Activated CD4-positive, alpha-beta T cell treated with anti-CD3 and anti-CD28 coated beads, Interleukin-2, amount 10 ng/mL, durations not matched to agents 7 days and 5 days (primary cell): ENCODE results near the gene MRAP2. TPM values are rescaled to one million over a fixed set of nuclear protein-coding genes. Genes with fewer than 3 reads are reported as not detected.
"Not testable (repeated sequence)": the region's sequence is repeated elsewhere in the genome, so short reads cannot be mapped to it uniquely, and the experiment has no call there.

Source experiments
- CTCF ChIA-PET: fragments of 350-600 bp; sonication (Branson Sonifier 250); formaldehyde crosslinking; loops from one replicate; lab custom pipeline; 2021; ENCODE audit warnings: antibody characterized with exemption; lab: Charles Lee
- POLR2A ChIA-PET: fragments of 350-600 bp; sonication (Branson Sonifier 250); formaldehyde crosslinking; loops from one replicate; lab custom pipeline; 2021; ENCODE audit warnings: antibody characterized with exemption; lab: Charles Lee
- DNase-seq: peaks from one replicate; pipeline ENCODE4 v3.0.0-alpha.2; 2020
- H3K27ac Mint-ChIP-seq: one replicate; pipeline ENCODE4 v1.8.0; 2021; ENCODE audit warnings: mild to moderate bottlenecking, moderate library complexity, mixed read lengths
- H3K27me3 Mint-ChIP-seq: one replicate; pipeline ENCODE4 v1.8.0; 2021; ENCODE audit warnings: mixed read lengths
- H3K36me3 Mint-ChIP-seq: one replicate; pipeline ENCODE4 v1.8.0; 2021; ENCODE audit warnings: low read depth, mixed read lengths
- H3K4me1 Mint-ChIP-seq: one replicate; pipeline ENCODE4 v1.8.0; 2021; ENCODE audit warnings: mixed read lengths
- H3K4me3 Mint-ChIP-seq: one replicate; pipeline ENCODE4 v1.8.0; 2021; ENCODE audit warnings: mild to moderate bottlenecking, moderate library complexity, mixed read lengths
- H3K9me3 Mint-ChIP-seq: one replicate; pipeline ENCODE4 v1.8.0; 2021; ENCODE audit warnings: mixed read lengths
- total RNA-seq, 2 experiments: library from RNA; stranded (reverse); gene quantifications; one replicate each; pipeline ENCODE4 v1.2.3, GENCODE V29; 2021

MRAP2 gene
- total RNA-seq, 2 experiments from 2014 or later, result not detected

GRCh38 chr6:84089552-84089951 is 56.0 kb downstream of the MRAP2 start:
- ChIA-PET POLR2A (no interaction called here), CTCF (no interaction called here)
- no peaks in the 10 kb centered on the region for H3K36me3 Mint-ChIP-seq

GRCh38 chr6:84093441-84094435 is 60.2 kb downstream of the MRAP2 start:
- ChIA-PET POLR2A (no interaction called here), CTCF (interaction anchor here (0.7 kb wide), 1 partner anchor 370 kb away, joined by 4 read pairs; no protein-coding TSS in a partner anchor)
- DNase-seq, result no peak
- H3K27ac Mint-ChIP-seq, result no peak overlapping the region
- no peak overlapping the region for H3K4me3 Mint-ChIP-seq
- H3K9me3 Mint-ChIP-seq, result no peaks in the 10 kb centered on the region
- H3K4me1 Mint-ChIP-seq, result no peaks in the 10 kb centered on the region
- no peaks in the 10 kb centered on the region for H3K27me3 Mint-ChIP-seq
- no peaks in the 10 kb centered on the region for H3K36me3 Mint-ChIP-seq

More at GRCh38 chr6:84089552-84089951, 56.0 kb downstream of the MRAP2 start:
- H3K27me3 Mint-ChIP-seq, result peaks cover 7% of the 10 kb centered on the region
- no peaks in the 10 kb centered on the region for H3K9me3 Mint-ChIP-seq
- H3K4me1 Mint-ChIP-seq, result no peaks in the 10 kb centered on the region
- H3K27ac Mint-ChIP-seq, result no peak overlapping the region
- no peak for DNase-seq
- H3K4me3 Mint-ChIP-seq, result no peak overlapping the region

- POLR2A ChIA-PET, result no interaction called here
These were observed 61.6 kb downstream of the MRAP2 start for GRCh38 chr6:84095156-84095555.

GRCh38 chr6:84103029-84103428 is 69.5 kb downstream of the MRAP2 start:
- ChIA-PET CTCF (no interaction called here), POLR2A (no interaction called here)
- DNase-seq, result no peak
- no peaks in the 10 kb centered on the region for H3K4me1 Mint-ChIP-seq
- H3K27me3 Mint-ChIP-seq, result no peaks in the 10 kb centered on the region
- no peaks in the 10 kb centered on the region for H3K36me3 Mint-ChIP-seq
- no peak overlapping the region for H3K27ac Mint-ChIP-seq
- no peak overlapping the region for H3K4me3 Mint-ChIP-seq
- H3K9me3 Mint-ChIP-seq, result no peaks in the 10 kb centered on the region

More at GRCh38 chr6:84095156-84095555, 61.6 kb downstream of the MRAP2 start:
- Mint-ChIP-seq H3K36me3 (no peaks in the 10 kb centered on the region), H3K9me3 (no peaks in the 10 kb centered on the region), H3K27me3 (no peaks in the 10 kb centered on the region), H3K27ac (no peak overlapping the region), H3K4me1 (no peaks in the 10 kb centered on the region), H3K4me3 (no peak overlapping the region)
- CTCF ChIA-PET, result no interaction called here
- DNase-seq, result no peak

- H3K4me1 Mint-ChIP-seq, H3K36me3 Mint-ChIP-seq, H3K4me3 Mint-ChIP-seq, DNase-seq, H3K27ac Mint-ChIP-seq, H3K9me3 Mint-ChIP-seq, CTCF ChIA-PET, POLR2A ChIA-PET, H3K27me3 Mint-ChIP-seq: not testable (repeated sequence)
These were observed 71.8 kb downstream of the MRAP2 start for GRCh38 chr6:84105215-84105924.

GRCh38 chr6:84107495-84107894 is 73.9 kb downstream of the MRAP2 start:
- POLR2A ChIA-PET, result no interaction called here
- no peak for DNase-seq
- no peak overlapping the region for H3K27ac Mint-ChIP-seq
- no peaks in the 10 kb centered on the region for H3K27me3 Mint-ChIP-seq
- H3K9me3 Mint-ChIP-seq, result no peaks in the 10 kb centered on the region
- no peak overlapping the region for H3K4me3 Mint-ChIP-seq
- CTCF ChIA-PET, result no interaction called here
- H3K36me3 Mint-ChIP-seq, result no peaks in the 10 kb centered on the region
- H3K4me1 Mint-ChIP-seq, result no peaks in the 10 kb centered on the region

- H3K27me3 Mint-ChIP-seq, H3K4me1 Mint-ChIP-seq, CTCF ChIA-PET, H3K27ac Mint-ChIP-seq, H3K9me3 Mint-ChIP-seq, POLR2A ChIA-PET, DNase-seq, H3K4me3 Mint-ChIP-seq, H3K36me3 Mint-ChIP-seq: not testable (repeated sequence)
These were observed 77.8 kb downstream of the MRAP2 start for GRCh38 chr6:84111351-84111750.

GRCh38 chr6:84114933-84115594 is 81.5 kb downstream of the MRAP2 start:
- POLR2A ChIA-PET, H3K9me3 Mint-ChIP-seq, H3K4me3 Mint-ChIP-seq, CTCF ChIA-PET, H3K27me3 Mint-ChIP-seq, H3K4me1 Mint-ChIP-seq, DNase-seq, H3K36me3 Mint-ChIP-seq, H3K27ac Mint-ChIP-seq: not testable (repeated sequence)

GRCh38 chr6:84118191-84118590 is 84.6 kb downstream of the MRAP2 start:
- H3K4me3 Mint-ChIP-seq, result no peak overlapping the region
- H3K36me3 Mint-ChIP-seq, result peaks cover 2% of the 10 kb centered on the region
- POLR2A ChIA-PET, result no interaction called here
- H3K9me3 Mint-ChIP-seq, result peaks cover 9% of the 10 kb centered on the region
- H3K27me3 Mint-ChIP-seq, result no peaks in the 10 kb centered on the region
- CTCF ChIA-PET, result interaction anchor here (0.7 kb wide), 1 partner anchor 894 kb away, joined by 3 read pairs; no protein-coding TSS in a partner anchor
- no peak for DNase-seq
- no peak overlapping the region for H3K27ac Mint-ChIP-seq
- no peaks in the 10 kb centered on the region for H3K4me1 Mint-ChIP-seq

GRCh38 chr6:84119277-84119676 is 85.7 kb downstream of the MRAP2 start:
- H3K4me1 Mint-ChIP-seq, result no peaks in the 10 kb centered on the region
- H3K27me3 Mint-ChIP-seq, result no peaks in the 10 kb centered on the region
- ChIA-PET POLR2A (no interaction called here), CTCF (no interaction called here)
- H3K9me3 Mint-ChIP-seq, result peaks cover 9% of the 10 kb centered on the region
- H3K27ac Mint-ChIP-seq, result no peak overlapping the region
- peaks cover 12% of the 10 kb centered on the region for H3K36me3 Mint-ChIP-seq
- H3K4me3 Mint-ChIP-seq, result no peak overlapping the region
- no peak for DNase-seq

- H3K27me3 Mint-ChIP-seq, result no peaks in the 10 kb centered on the region
- no peaks in the 10 kb centered on the region for H3K4me1 Mint-ChIP-seq
- H3K27ac Mint-ChIP-seq, result no peak overlapping the region
- no peak overlapping the region for H3K4me3 Mint-ChIP-seq
- POLR2A ChIA-PET, result no interaction called here
- H3K36me3 Mint-ChIP-seq, result peaks cover 24% of the 10 kb centered on the region
- CTCF ChIA-PET, result no interaction called here
- peaks cover 5% of the 10 kb centered on the region for H3K9me3 Mint-ChIP-seq
- no peak for DNase-seq
These were observed 89.6 kb downstream of the MRAP2 start for GRCh38 chr6:84123186-84123585.

- H3K9me3 Mint-ChIP-seq, POLR2A ChIA-PET, CTCF ChIA-PET, H3K4me3 Mint-ChIP-seq, H3K4me1 Mint-ChIP-seq, DNase-seq, H3K27me3 Mint-ChIP-seq, H3K27ac Mint-ChIP-seq: not testable (repeated sequence)
- peaks cover 24% of the 10 kb centered on the region for H3K36me3 Mint-ChIP-seq
These were observed 96.0 kb downstream of the MRAP2 start for GRCh38 chr6:84129588-84129987.

GRCh38 chr6:84133385-84133784 is 99.8 kb downstream of the MRAP2 start:
- H3K36me3 Mint-ChIP-seq, result peaks cover 20% of the 10 kb centered on the region
- POLR2A ChIA-PET, CTCF ChIA-PET, H3K9me3 Mint-ChIP-seq, H3K4me3 Mint-ChIP-seq, H3K4me1 Mint-ChIP-seq, H3K27me3 Mint-ChIP-seq, H3K27ac Mint-ChIP-seq, DNase-seq: not testable (repeated sequence)
